ENCODE measurements around the gene PCSK4. TPM values are rescaled to one million over a fixed set of nuclear protein-coding genes. Genes with fewer than 3 reads are reported as not detected.

PCSK4 gene
- total RNA-seq, 1 donor from 2014 or later: 1.9 TPM

GRCh38 chr19:1471010-1471514, 19.1 kb downstream of the PCSK4 start:
- DNase-seq (ENCODE audit: low spot score): no peak

- DNase-seq (ENCODE audit: low spot score): no peak
These were observed 19.7 kb downstream of the PCSK4 start for GRCh38 chr19:1470305-1471009.

- no peak for DNase-seq (ENCODE audit: low spot score)
These were observed 20.2 kb downstream of the PCSK4 start for GRCh38 chr19:1470055-1470304.

- no peak for DNase-seq (ENCODE audit: low spot score)
These were observed 20.7 kb downstream of the PCSK4 start for GRCh38 chr19:1469255-1470054.

- DNase-seq (ENCODE audit: low spot score): no peak
These were observed 21.3 kb downstream of the PCSK4 start for GRCh38 chr19:1468821-1469254.

GRCh38 chr19:1468274-1468820, 21.8 kb downstream of the PCSK4 start:
- DNase-seq (ENCODE audit: low spot score): no peak

GRCh38 chr19:1467490-1468273, 22.5 kb downstream of the PCSK4 start:
- no peak for DNase-seq (ENCODE audit: low spot score)

GRCh38 chr19:1467215-1467489, 23.0 kb downstream of the PCSK4 start:
- DNase-seq (ENCODE audit: low spot score): no peak

GRCh38 chr19:1466461-1467214, 23.5 kb downstream of the PCSK4 start:
- no peak for DNase-seq (ENCODE audit: low spot score)

- no peak for DNase-seq (ENCODE audit: low spot score)
These were observed 24.1 kb downstream of the PCSK4 start for GRCh38 chr19:1466018-1466460.

GRCh38 chr19:1465191-1466016, 24.7 kb downstream of the PCSK4 start:
- DNase-seq (ENCODE audit: low spot score): no peak

- DNase-seq (ENCODE audit: low spot score): no peak
These were observed 28.3 kb downstream of the PCSK4 start for GRCh38 chr19:1461862-1462261.

- no peak for DNase-seq (ENCODE audit: low spot score)
These were observed 29.8 kb downstream of the PCSK4 start for GRCh38 chr19:1460033-1460995.

GRCh38 chr19:1459479-1459878, 30.7 kb downstream of the PCSK4 start:
- DNase-seq (ENCODE audit: low spot score): no peak

GRCh38 chr19:1457892-1458291, 32.3 kb downstream of the PCSK4 start:
- no peak for DNase-seq (ENCODE audit: low spot score)

- no peak for DNase-seq (ENCODE audit: low spot score)
These were observed 33.0 kb downstream of the PCSK4 start for GRCh38 chr19:1457031-1457739.

- no peak for DNase-seq (ENCODE audit: low spot score)
These were observed 33.8 kb downstream of the PCSK4 start for GRCh38 chr19:1456121-1456900.
